ENCODE data around the gene EDN1.

DNA sequence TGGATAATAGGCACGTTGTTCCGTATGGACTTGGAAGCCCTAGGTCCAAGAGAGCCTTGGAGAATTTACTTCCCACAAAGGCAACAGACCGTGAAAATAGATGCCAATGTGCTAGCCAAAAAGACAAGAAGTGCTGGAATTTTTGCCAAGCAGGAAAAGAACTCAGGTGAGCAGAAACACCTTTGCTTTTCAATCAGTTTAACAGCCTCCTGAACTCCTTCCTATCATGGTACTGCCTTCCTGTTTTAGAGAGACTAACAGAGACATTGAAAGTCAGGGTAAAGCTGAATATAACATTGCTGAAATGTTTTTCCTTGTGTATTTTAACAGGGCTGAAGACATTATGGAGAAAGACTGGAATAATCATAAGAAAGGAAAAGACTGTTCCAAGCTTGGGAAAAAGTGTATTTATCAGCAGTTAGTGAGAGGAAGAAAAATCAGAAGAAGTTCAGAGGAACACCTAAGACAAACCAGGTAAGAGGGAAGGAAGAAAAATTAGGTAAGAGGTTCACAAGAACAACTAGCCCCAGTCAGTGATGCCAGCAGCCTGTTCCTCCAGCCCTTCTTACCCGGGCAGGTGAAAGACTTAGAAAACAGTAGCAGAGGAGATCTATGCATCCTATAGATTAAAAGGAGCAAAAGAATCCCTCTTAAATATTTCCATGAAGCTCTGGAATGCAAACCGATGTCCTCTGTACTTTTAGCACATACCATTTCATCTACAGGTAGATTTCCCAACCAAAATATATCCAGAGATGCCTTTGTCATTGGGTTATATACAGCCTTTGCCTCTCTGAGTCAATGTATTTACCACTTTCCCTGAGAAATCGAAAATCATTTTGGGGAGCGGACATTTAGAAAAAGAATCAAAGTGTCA is 4.0 kb downstream of the EDN1 start:
- TF ChIP-seq, protein P1, sequence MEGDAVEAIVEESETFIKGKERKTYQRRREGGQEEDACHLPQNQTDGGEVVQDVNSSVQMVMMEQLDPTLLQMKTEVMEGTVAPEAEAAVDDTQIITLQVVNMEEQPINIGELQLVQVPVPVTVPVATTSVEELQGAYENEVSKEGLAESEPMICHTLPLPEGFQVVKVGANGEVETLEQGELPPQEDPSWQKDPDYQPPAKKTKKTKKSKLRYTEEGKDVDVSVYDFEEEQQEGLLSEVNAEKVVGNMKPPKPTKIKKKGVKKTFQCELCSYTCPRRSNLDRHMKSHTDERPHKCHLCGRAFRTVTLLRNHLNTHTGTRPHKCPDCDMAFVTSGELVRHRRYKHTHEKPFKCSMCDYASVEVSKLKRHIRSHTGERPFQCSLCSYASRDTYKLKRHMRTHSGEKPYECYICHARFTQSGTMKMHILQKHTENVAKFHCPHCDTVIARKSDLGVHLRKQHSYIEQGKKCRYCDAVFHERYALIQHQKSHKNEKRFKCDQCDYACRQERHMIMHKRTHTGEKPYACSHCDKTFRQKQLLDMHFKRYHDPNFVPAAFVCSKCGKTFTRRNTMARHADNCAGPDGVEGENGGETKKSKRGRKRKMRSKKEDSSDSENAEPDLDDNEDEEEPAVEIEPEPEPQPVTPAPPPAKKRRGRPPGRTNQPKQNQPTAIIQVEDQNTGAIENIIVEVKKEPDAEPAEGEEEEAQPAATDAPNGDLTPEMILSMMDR (IDR thresholded peaks at IDR 0.05), result no peak
- TF ChIP-seq POLR2A (IDR thresholded peaks at IDR 0.05) (no peak), POLR2AphosphoS5 (IDR thresholded peaks at IDR 0.05) (peak; percentile 62)
